MM.1S (cell line): ENCODE data around the gene FOXK1.

Experiments
- DNase-seq: peaks from one replicate; pipeline ENCODE4 v3.0.0-alpha.2; 2015
- H2AFZ ChIP-seq: fragments of 300-600 bp; sonication (generic); 2 replicates; pipeline ENCODE4 v1.6.0; 2016; ENCODE audit warnings: antibody characterized with exemption, low read length
- H3F3A ChIP-seq: fragments of 300-600 bp; sonication (generic); 2 replicates; pipeline ENCODE4 v1.6.1; 2016; ENCODE audit warnings: mild to moderate bottlenecking, antibody characterized with exemption, low read length, moderate library complexity, mixed read lengths; ENCODE audit not compliant: insufficient read depth
- H3K27ac ChIP-seq: fragments of 300-600 bp; sonication (generic); 2 replicates; pipeline ENCODE4 v1.5.1; 2016; ENCODE audit warnings: mild to moderate bottlenecking, low read length
- H3K27me3 ChIP-seq: fragments of 300-600 bp; sonication (generic); replicated peaks from 2 replicates; pipeline ENCODE4 v1.6.0; 2016; ENCODE audit warnings: low read length; ENCODE audit not compliant: insufficient read depth
- H3K36me3 ChIP-seq: fragments of 300-600 bp; sonication (generic); replicated peaks from 2 replicates; pipeline ENCODE4 v1.6.1; 2016; ENCODE audit warnings: mild to moderate bottlenecking, low read length, mixed read lengths; ENCODE audit not compliant: insufficient read depth
- H3K4me1 ChIP-seq: fragments of 300-600 bp; sonication (generic); 2 replicates; pipeline ENCODE4 v1.6.1; 2016; ENCODE audit warnings: low read length, mixed read lengths
- H3K4me2 ChIP-seq: fragments of 300-600 bp; sonication (generic); 2 replicates; pipeline ENCODE4 v1.6.0; 2016; ENCODE audit warnings: low read depth, low read length
- H3K4me3 ChIP-seq: fragments of 300-600 bp; sonication (generic); 2 replicates; pipeline ENCODE4 v1.5.1; 2016; ENCODE audit warnings: low read length, mixed read lengths
- H3K79me2 ChIP-seq: fragments of 300-600 bp; sonication (generic); 2 replicates; pipeline ENCODE4 v1.6.1; 2016; ENCODE audit warnings: mixed run types, low read length, mixed read lengths
- H3K9ac ChIP-seq: fragments of 300-600 bp; sonication (generic); 2 replicates; pipeline ENCODE4 v1.6.1; 2016; ENCODE audit warnings: low read length, mixed read lengths
- H3K9me2 ChIP-seq: fragments of 300-600 bp; sonication (generic); replicated peaks from 2 replicates; pipeline ENCODE4 v1.6.1; 2016; ENCODE audit warnings: mild to moderate bottlenecking, low read length, mixed read lengths; ENCODE audit not compliant: insufficient read depth
- H3K9me3 ChIP-seq: fragments of 300-600 bp; sonication (generic); replicated peaks from 2 replicates; pipeline ENCODE4 v1.6.1; 2016; ENCODE audit warnings: mild to moderate bottlenecking, low read length, mixed read lengths; ENCODE audit not compliant: insufficient read depth
- H4K20me1 ChIP-seq: fragments of 300-600 bp; sonication (generic); 2 replicates; pipeline ENCODE4 v1.6.1; 2016; ENCODE audit warnings: mild to moderate bottlenecking, low read length, moderate library complexity, mixed read lengths; ENCODE audit not compliant: insufficient read depth
- CTCF ChIP-seq: fragments of 300-600 bp; sonication (generic); IDR thresholded peaks from 2 replicates; pipeline ENCODE4 v1.5.1; 2016; ENCODE audit warnings: antibody characterized with exemption, low read length, mixed read lengths
- EZH2 ChIP-seq: fragments of 300-600 bp; sonication (generic); optimal IDR thresholded peaks from 2 replicates; pipeline ENCODE3; 2017; ENCODE audit warnings: low read depth, mild to moderate bottlenecking, antibody characterized with exemption, low read length, mixed read lengths
- EZH2phosphoT487 ChIP-seq: fragments of 300-600 bp; sonication (generic); IDR thresholded peaks from 2 replicates; pipeline ENCODE4 v1.6.1; 2018; ENCODE audit warnings: antibody characterized with exemption, low read length

FOXK1 gene

GRCh38 chr7:4722308-4722707 is 40.2 kb downstream of the FOXK1 start:
- H3K4me2 ChIP-seq = no peak overlapping the region
- peaks cover 13% of the 10 kb centered on the region; the same call in 1 of the 2 replicates for H3F3A ChIP-seq
- no peaks in the 10 kb centered on the region for H3K9me3 ChIP-seq
- no peak overlapping the region for H3K9ac ChIP-seq
- H2AFZ ChIP-seq = no peak overlapping the region
- no peaks in the 10 kb centered on the region for H3K9me2 ChIP-seq
- no peaks in the 10 kb centered on the region for H3K36me3 ChIP-seq
- TF ChIP-seq EZH2phosphoT487 (no peak), EZH2 (no peak), CTCF (no peak)
- no peaks in the 10 kb centered on the region for H4K20me1 ChIP-seq
- H3K79me2 ChIP-seq = peaks cover 90% of the 10 kb centered on the region
- H3K27me3 ChIP-seq = no peaks in the 10 kb centered on the region
- no peak for DNase-seq
- H3K4me1 ChIP-seq = no peaks in the 10 kb centered on the region
- no peak overlapping the region for H3K27ac ChIP-seq
- no peak overlapping the region for H3K4me3 ChIP-seq

- H4K20me1 ChIP-seq = no peaks in the 10 kb centered on the region
- H3K9me3 ChIP-seq = no peaks in the 10 kb centered on the region
- H3K79me2 ChIP-seq = peaks cover 90% of the 10 kb centered on the region
- H2AFZ ChIP-seq = no peak overlapping the region
- H3K9me2 ChIP-seq = no peaks in the 10 kb centered on the region
- no peak overlapping the region for H3K4me3 ChIP-seq
- no peaks in the 10 kb centered on the region for H3K27me3 ChIP-seq
- no peak for DNase-seq
- H3K27ac ChIP-seq = no peak overlapping the region
- no peak for TF ChIP-seq EZH2
- TF ChIP-seq CTCF = no peak
- no peak for TF ChIP-seq EZH2phosphoT487
- H3K4me1 ChIP-seq = no peaks in the 10 kb centered on the region
- peaks cover 13% of the 10 kb centered on the region; the same call in 1 of the 2 replicates for H3F3A ChIP-seq
- H3K4me2 ChIP-seq = no peak overlapping the region
- H3K36me3 ChIP-seq = no peaks in the 10 kb centered on the region
- H3K9ac ChIP-seq = no peak overlapping the region
Measured at GRCh38 chr7:4722960-4723630, 41.0 kb downstream of the FOXK1 start.

GRCh38 chr7:4724648-4725013 is 42.5 kb downstream of the FOXK1 start:
- H3K9me3 ChIP-seq = no peaks in the 10 kb centered on the region
- peak overlapping the region; percentile 98 for H3K4me2 ChIP-seq
- H3K27me3 ChIP-seq = no peaks in the 10 kb centered on the region
- no peaks in the 10 kb centered on the region for H3K36me3 ChIP-seq
- H3K27ac ChIP-seq = peak overlapping the region; percentile 69
- H3K79me2 ChIP-seq = peaks cover 94% of the 10 kb centered on the region
- DNase-seq = peak; percentile 14
- no peak for TF ChIP-seq EZH2
- TF ChIP-seq CTCF = no peak
- TF ChIP-seq EZH2phosphoT487 = no peak
- H3F3A ChIP-seq = peaks cover 13% of the 10 kb centered on the region; the same call in 1 of the 2 replicates
- H3K4me1 ChIP-seq = no peaks in the 10 kb centered on the region
- H3K9ac ChIP-seq = peak overlapping the region; percentile 70
- peak overlapping the region; percentile 76 for H3K4me3 ChIP-seq
- H2AFZ ChIP-seq = peak overlapping the region; percentile 57
- no peaks in the 10 kb centered on the region for H3K9me2 ChIP-seq
- no peaks in the 10 kb centered on the region for H4K20me1 ChIP-seq
